Stomach (tissue), 9 donors: Measurements from ENCODE around the gene CFAP52. TPM values are rescaled to one million over a fixed set of nuclear protein-coding genes. Genes with fewer than 3 reads are reported as not detected.

Experiments
- DNase-seq, 2 donors: peaks; one replicate each; pipeline versions ENCODE4 v3.0.0 to v3.0.0-alpha.2; 2013 to 2019
- H3K27ac ChIP-seq, 5 donors: fragments of 200-600 bp in 4 of 5; sonication (generic) in 4 of 5; one replicate each; pipeline ENCODE4 v1.5.1; 2013 to 2019; ENCODE audit warnings: mild to moderate bottlenecking in 1 of 5, moderate library complexity in 1 of 5
- H3K27me3 ChIP-seq, 3 donors: fragments of 200-600 bp; sonication (generic); one replicate each; pipeline ENCODE4 v1.5.1; 2017 to 2019; ENCODE audit warnings: mixed run types in 1 of 3
- H3K36me3 ChIP-seq, 4 donors: fragments of 200-600 bp; sonication (generic); 1 replicate in 3 of 4; 2 replicates in 1 of 4; pipeline ENCODE4 v1.5.1; 2016 to 2019
- H3K4me1 ChIP-seq, 4 donors: fragments of 200-600 bp; sonication (generic); one replicate each; pipeline ENCODE4 v1.5.1; 2016 to 2019
- H3K4me3 ChIP-seq, 4 donors: fragments of 200-600 bp; sonication (generic) in 3 of 4; one replicate each; pipeline ENCODE4 v1.5.1; 2016 to 2019; ENCODE audit warnings: mild to moderate bottlenecking in 1 of 4
- H3K9me3 ChIP-seq, 4 donors: fragments of 200-600 bp; sonication (generic); one replicate each; pipeline ENCODE4 v1.5.1; 2016 to 2019
- CTCF ChIP-seq, 7 experiments: fragments of 450-650 bp in 4 of 7; fragments of 200-600 bp in 3 of 7; sonication (generic) in 3 of 7; IDR thresholded peaks; one replicate each; pipeline ENCODE4 v1.5.1; 2016 to 2019; ENCODE audit warnings: antibody characterized with exemption in 7 of 7, control low read depth in 2 of 7, mild to moderate bottlenecking in 1 of 7
- EP300 ChIP-seq: sonication (generic); formaldehyde crosslinking; IDR thresholded peaks from one replicate; pipeline ENCODE4 v1.6.1; 2017; ENCODE audit warnings: antibody characterized with exemption
- POLR2A ChIP-seq, 4 donors: fragments of 450-650 bp; IDR thresholded peaks; one replicate each; pipeline ENCODE4 v1.6.1; 2016; ENCODE audit warnings: antibody characterized with exemption in 4 of 4, control low read depth in 2 of 4, mild to moderate bottlenecking in 1 of 4, moderate library complexity in 1 of 4
- POLR2AphosphoS5 ChIP-seq, 3 donors: sonication (generic); formaldehyde crosslinking; IDR thresholded peaks; one replicate each; pipeline ENCODE4 v1.6.1; 2016; ENCODE audit warnings: antibody characterized with exemption in 3 of 3
- WGBS, 5 donors: extraction: QIAGEN DNeasy Blood & Tissue Kit in 3 of 5; methylation state at CpG; one replicate each; pipeline versions ENCODE4 v1.1.5 to v1.1.7; 2013 to 2018; 5-methylcytosine and 5-hydroxymethylcytosine counted together
- intact Hi-C: fragments of 100-400 bp; cut with DNase I; formaldehyde crosslinking; loops from one replicate; pipeline ENCODE4 v1.15.1; 2023; ENCODE audit warnings: low total_unique reads
- polyA plus RNA-seq, 3 donors: library from polyadenylated mRNA; stranded (reverse); fragments of 200-250 nt; gene quantifications; one replicate each; pipeline ENCODE4 v1.2.3, GENCODE V29; 2013
- total RNA-seq, 5 donors: library from RNA; depleted of rRNA; stranded (reverse); fragments of >200 nt; gene quantifications; one replicate each; pipeline versions ENCODE4 v1.1.0 to v1.2.3, GENCODE V29; 2014 to 2016
- donor health status: healthy with polysubstance abuse.
- donor health status: Bipolar disorder and iron deficiency.
- donor health status: healthy.

The CFAP52 gene
- total and polyA plus RNA-seq, 8 donors: not detected

DNA sequence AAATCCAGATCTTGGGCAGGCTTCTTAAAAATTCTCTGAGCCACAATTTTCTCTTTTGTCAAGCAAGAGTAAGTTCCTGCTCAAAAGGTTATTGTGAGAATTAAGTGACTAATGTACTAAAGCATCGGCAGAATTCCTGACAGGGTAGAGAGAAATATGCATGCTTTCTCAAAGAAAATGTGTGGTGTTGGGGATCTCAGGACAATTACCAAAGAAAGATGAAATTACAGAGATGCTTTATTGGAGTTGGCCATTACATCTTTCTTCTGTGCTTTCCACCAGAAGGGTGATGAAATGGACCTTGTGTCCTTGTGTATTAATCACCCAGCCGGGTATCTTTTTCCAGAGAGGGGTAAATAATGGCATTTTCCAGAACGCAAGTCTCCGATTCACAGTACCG is 67.2 kb downstream of the CFAP52 start:
- no peak for DNase-seq
- H3K4me1 ChIP-seq: peaks cover 14 to 26% (median 20%) of the 10 kb centered on the region in 4 donors
- intact Hi-C loops: no loop called here
- no peak overlapping the region for H3K27ac ChIP-seq
- H3K9me3 ChIP-seq: peaks cover 0 to 5% (median 2%) of the 10 kb centered on the region in 4 donors
- TF ChIP-seq POLR2AphosphoS5 (IDR thresholded peaks at IDR 0.05) (no peak), EP300 (no peak), CTCF (IDR thresholded peaks at IDR 0.05) (no peak), POLR2A (IDR thresholded peaks at IDR 0.05) (no peak)
- no peak overlapping the region for H3K4me3 ChIP-seq
- H3K27me3 ChIP-seq: peaks cover 0 to 59% (median 17%) of the 10 kb centered on the region in 3 donors
- 89 to 96% (median 91%) methylated on average over 5 of the region's 5 CpGs for WGBS, 5 donors
- H3K36me3 ChIP-seq: no peaks in the 10 kb centered on the region

GRCh38 chr17:9644910-9645751 is 68.7 kb downstream of the CFAP52 start, which contains the start of gene USP43:
TSS of gene USP43 (plus strand) at chr17:9645517. CDS start at chr17:9645633, 116 bp downstream.
- peak; percentile 69 to 89 for DNase-seq
- TF ChIP-seq EP300 (no peak), CTCF (IDR thresholded peaks at IDR 0.05) (peak in 1 of 7 experiments; percentile 3), POLR2AphosphoS5 (IDR thresholded peaks at IDR 0.05) (peak in 2 of 3 donors; percentile 51 to 53), POLR2A (IDR thresholded peaks at IDR 0.05) (no peak)
- Histone ChIP-seq H3K4me3 (peak within 1 kb of the TSS; percentile 63 to 71 (median 68)), H3K36me3 (no peaks in the 10 kb centered on the region), H3K27ac (peak within 1 kb of the TSS; percentile 88 to 99 (median 93)), H3K4me1 (peaks cover 14 to 30% (median 20%) of the 10 kb centered on the region in 4 donors), H3K27me3 (peaks cover 0 to 57% (median 17%) of the 10 kb centered on the region in 3 donors), H3K9me3 (peaks cover 0 to 5% (median 2%) of the 10 kb centered on the region in 4 donors)
- 0 to 2% (median 0%) methylated on average over 4 to 72 of the region's 72 CpGs for WGBS, 5 donors
- intact Hi-C loops: no loop called here

DNA sequence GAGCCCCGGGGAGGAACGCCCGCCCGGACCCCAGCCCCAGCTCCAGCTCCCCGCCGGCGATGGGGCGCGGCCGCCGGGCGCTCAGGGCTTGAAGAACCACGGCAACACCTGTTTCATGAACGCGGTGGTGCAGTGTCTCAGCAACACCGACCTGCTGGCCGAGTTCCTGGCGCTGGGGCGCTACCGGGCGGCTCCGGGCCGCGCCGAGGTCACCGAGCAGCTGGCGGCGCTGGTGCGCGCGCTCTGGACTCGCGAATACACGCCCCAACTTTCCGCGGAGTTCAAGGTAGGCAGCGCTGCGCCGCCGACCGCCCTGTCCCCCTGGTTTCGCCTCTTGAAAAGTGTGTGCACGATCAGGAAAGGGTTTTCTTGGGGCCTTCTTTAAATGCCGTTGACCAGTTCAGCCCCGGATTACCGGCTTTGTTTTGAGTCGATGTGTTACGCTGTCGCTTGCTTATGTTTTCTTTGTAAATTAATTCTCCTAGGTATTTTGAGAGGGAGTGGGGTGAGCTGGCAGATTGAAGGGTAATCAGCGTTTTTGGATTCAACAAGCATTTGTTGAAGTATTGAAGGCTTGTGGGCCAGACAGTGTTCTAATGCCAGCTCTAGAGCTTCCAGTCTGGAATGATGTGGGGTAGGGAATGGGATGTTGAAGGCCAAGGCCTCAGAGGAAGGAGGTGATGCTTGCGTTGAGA is 69.6 kb downstream of the CFAP52 start:
- no peaks in the 10 kb centered on the region for H3K36me3 ChIP-seq
- intact Hi-C loops: no loop called here
- peaks cover 0 to 61% (median 17%) of the 10 kb centered on the region in 3 donors for H3K27me3 ChIP-seq
- TF ChIP-seq CTCF (IDR thresholded peaks at IDR 0.05) (no peak), EP300 (no peak), POLR2AphosphoS5 (IDR thresholded peaks at IDR 0.05) (peak in 2 of 3 donors; percentile 25 to 56), POLR2A (IDR thresholded peaks at IDR 0.05) (no peak)
- peaks cover 14 to 30% (median 20%) of the 10 kb centered on the region in 4 donors for H3K4me1 ChIP-seq
- H3K9me3 ChIP-seq: no peaks in the 10 kb centered on the region
- WGBS, 5 donors: 1 to 4% (median 2%) methylated on average over 25 to 51 of the region's 51 CpGs
- peak; percentile 79 to 90 for DNase-seq
- peak overlapping the region; percentile 63 to 71 (median 68) for H3K4me3 ChIP-seq
- H3K27ac ChIP-seq: peak overlapping the region; percentile 88 to 99 (median 93)

- Histone ChIP-seq H3K36me3 (no peaks in the 10 kb centered on the region), H3K4me1 (peaks cover 14 to 30% (median 20%) of the 10 kb centered on the region in 4 donors), H3K9me3 (no peaks in the 10 kb centered on the region), H3K4me3 (peak overlapping the region; percentile 63 to 71 (median 68)), H3K27ac (peak overlapping the region in 4 of 5 donors; percentile 88 to 94 (median 92)), H3K27me3 (peaks cover 0 to 61% (median 17%) of the 10 kb centered on the region in 3 donors)
- TF ChIP-seq CTCF (IDR thresholded peaks at IDR 0.05): no peak
- TF ChIP-seq POLR2A (IDR thresholded peaks at IDR 0.05): no peak
- no peak for TF ChIP-seq EP300
- TF ChIP-seq POLR2AphosphoS5 (IDR thresholded peaks at IDR 0.05): no peak
- WGBS, 5 donors: 22 to 50% (median 35%) methylated on average over 8 of the region's 8 CpGs
- intact Hi-C loops: no loop called here
- no peak for DNase-seq
Observed at GRCh38 chr17:9646546-9646885, 70.1 kb downstream of the CFAP52 start.
